GM21737 (cell line): ENCODE results near the gene TMEM150B.

Experiments used
- ATAC-seq: cut with Tn5 transposase; IDR thresholded peaks from one replicate; pipeline ENCODE4 v1.9.1; 2021; ENCODE audit warnings: mild to moderate bottlenecking, moderate library complexity; ENCODE audit not compliant: unreplicated experiment

Gene TMEM150B

DNA sequence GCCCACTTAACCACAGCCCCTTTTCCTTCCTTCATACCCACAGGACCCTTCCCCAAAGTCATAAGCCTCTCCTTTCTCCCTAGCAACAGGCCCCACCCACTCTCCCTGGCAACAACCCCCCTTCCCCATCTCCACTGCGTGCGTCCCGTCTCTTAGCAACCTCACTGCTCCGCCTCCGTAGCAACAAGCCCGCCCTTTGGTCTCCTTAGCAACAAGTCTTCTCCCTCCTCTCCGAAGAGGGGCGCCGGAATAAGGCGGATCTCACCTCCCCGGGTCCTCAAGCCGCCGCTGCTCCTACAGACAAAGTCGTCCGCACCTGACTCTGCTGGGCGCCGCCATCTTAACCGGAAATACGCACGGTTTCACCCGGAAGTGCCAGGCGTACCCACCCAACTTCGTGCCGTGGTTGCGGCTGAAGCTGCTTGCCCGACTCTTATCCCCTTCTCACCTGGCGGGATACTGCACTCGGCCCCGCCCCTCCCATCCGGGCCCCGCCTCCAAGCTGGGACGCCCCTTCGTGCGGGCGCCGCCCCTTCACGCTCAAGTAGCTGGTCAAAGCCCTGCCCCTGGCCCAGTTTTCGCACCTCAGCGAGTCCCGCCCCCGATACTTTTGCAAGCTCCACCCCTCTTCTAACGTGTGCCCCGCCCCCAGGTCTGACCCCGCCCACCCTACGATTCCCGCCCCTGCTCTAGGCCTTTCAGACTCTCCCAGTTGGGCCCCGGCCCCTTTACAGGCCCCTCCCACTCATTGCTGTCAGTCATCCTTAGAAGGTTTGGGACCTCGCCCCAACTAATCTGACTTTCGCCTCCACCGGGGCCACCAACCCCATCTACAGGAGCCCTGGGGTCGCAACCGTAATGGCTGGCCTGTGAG lies 45.1 kb downstream of the TMEM150B start, which contains the start of gene HSPBP1:
Gene HSPBP1 (minus strand): TSS at position 341 of the 874 bp plus-strand sequence. CDS start 502 bp downstream, outside the sequence.
- peak; percentile 66 for ATAC-seq

DNA sequence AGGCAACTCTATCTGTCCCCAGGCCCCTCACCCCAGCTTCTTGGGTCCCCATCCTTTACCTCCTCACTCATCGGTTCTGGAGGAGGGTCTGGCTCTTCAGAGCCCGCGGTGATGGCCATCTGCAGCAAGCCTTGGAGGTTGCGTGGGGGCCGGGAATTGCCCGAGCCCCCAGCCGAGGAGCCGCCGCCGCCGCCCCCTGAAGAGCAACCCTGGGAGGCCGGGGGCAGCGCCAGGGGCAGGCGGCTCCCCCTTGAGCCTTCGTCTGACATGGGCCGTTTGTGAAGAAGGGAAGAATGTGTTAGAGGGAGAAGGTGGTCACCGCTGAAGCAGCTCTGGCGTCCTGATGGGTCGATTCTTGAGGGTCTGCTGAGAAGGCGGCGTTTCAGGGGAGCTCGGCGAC lies 45.8 kb downstream of the TMEM150B start:
- ATAC-seq, result no peak

DNA sequence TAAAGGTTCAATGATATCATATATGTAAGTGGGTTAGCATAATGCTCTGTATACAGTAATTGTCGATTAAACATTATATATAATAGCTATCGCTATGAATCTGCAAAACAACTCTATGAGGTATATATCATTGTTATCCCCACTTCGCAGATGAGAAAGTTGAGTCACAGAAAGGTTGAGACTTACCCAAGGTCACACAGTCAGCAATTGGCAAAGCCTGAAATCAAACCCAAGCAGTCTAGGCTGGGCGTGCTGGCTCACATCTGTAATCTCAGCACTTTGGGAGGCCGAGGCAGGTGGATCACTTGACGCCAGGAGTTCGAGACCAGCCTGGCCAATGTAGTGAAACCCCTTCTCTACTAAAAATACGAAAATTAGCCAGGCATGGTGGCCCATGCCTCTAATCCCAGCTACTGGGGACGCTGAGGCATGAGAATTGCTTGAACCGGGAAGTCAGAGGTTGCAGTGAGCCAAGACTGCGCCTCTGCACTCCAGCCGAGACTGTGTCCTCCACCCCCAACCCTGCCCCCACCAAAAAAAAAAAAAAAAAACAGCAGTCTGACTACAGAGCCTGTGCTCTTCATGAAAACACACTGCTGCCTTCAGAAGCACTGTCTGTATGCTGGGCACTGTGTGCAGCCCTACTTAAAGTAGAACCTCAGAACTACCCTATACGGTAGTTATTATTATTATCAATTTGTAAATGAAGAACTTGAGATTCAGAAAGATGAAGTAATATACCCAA lies 46.6 kb downstream of the TMEM150B start:
- ATAC-seq, result no peak

DNA sequence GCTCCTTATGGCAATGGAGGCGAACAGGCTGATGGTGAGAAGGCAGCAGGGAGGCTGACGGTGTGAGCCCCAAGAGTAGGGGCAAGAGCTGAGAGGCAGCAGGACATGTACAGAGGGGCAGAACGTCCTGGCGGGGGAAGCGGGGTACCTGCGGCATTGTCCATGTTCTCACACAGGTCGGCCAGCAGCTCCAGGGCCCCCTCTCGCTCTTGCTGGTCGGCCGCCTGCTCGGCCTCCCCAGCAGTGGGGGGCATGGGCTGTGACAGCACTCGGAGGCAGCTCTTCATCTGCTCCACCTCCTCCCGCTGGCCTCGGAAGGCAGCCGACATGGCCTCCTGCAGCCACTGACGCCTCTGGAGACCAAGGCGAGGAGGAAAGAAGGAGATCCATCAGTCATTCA lies 47.6 kb downstream of the TMEM150B start:
- no peak for ATAC-seq

DNA sequence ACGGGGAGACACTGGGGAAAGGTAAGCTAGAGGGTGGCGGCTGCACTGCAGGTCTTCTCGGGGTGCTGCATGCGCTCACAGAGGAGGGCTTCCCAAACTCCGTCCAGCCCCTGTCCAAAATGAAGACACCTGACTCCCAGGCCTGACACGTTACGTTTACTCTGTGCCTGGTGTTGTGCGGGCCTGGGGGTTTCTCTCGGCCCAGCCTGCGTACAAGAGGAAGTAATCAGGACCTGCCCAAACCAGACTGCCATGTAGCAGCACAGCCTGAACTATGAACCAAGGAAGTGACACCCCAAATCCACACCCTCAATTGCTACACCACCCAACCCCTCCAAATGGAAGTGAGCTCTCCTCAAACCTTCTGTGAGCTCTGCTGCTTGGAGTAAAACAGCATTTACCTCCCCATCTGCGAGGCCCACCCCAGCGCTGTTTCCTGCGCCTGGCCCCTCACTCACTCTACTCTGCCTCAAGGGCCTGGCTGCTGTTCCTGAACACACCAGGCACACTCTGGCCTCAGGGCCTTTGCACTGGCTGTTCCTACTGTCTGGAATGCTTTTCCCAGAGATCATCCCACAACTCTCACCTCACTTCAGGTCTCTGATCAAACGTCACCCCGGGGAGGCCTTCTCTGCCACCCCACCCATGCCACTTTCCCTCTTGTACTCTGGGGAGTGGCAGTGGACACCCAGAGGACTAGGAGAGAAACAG lies 48.3 kb downstream of the TMEM150B start:
- ATAC-seq, result no peak

DNA sequence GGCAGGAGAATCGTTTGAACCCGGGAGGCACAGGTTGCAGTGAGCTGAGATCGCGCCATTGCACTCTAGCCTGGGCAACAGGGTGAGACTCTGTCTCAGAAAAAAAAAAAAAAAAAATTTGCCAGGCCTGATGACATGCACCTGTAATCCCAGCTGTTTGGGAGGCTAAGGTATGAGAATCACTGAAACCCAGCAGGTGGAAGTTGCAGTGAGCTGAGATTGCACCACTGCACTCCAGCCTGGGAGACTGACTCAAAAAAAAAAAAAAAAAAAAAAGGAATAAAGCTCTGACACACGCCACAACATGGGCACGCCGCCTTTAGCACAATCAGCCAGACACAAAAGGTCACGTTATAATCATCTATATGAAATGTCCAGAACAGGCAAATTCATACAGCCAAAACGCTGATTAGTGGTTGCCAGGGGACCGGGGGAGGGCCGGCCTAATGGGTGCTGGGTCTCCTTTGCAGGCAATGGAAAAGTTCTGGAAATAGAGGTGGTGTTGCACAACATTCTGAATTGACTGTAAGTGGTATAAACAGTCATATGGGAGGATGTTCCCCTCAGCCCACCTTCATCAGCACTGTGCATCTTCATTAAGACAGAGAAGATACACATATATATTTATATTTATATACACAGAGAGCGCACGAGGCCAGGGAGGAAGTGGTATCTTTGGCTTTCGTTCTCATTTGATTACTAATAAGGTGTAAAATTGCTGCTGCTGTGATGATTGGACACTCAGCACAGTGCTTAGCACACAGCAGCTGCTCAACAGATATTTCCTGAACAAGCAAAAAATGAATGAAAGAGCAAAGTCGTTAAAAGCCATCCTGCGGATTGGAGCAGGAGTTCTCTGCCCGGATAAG lies 49.1 kb downstream of the TMEM150B start:
- ATAC-seq, result no peak

DNA sequence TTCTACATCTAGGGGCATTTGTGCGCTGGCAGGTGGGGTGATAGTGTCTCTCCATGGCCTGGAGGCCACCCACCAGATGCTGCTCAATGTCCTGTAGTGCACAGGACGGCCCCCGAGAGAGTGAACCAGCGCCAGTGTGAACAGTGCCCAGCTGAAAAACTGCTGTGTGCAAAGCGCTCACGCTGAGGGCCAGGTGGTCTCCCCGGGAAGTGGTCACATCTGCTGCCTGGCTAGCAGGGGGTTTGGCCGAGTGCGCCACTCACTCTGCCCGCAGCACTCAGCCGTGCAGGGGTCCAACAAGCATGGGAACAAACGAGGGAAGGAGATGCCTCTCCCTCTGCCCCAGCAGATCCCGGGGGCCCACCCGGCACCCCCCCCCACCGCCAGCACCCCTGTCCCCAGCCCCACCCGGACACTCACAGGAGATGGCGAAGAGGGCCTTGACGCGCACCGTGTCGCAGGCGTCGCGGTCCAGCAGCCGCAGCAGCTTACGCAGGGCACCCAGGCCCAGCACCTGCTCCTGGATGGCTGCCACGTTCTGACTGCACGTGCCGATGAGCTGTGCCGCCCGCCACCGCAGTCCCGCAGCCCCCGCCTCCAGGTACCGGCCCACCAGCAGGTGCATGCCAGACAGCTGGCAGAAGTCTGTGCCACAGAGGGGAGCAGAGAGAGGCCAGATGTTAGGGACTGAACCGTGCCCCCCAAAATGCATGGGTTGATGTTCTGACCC lies 51.0 kb downstream of the TMEM150B start:
- no peak for ATAC-seq

DNA sequence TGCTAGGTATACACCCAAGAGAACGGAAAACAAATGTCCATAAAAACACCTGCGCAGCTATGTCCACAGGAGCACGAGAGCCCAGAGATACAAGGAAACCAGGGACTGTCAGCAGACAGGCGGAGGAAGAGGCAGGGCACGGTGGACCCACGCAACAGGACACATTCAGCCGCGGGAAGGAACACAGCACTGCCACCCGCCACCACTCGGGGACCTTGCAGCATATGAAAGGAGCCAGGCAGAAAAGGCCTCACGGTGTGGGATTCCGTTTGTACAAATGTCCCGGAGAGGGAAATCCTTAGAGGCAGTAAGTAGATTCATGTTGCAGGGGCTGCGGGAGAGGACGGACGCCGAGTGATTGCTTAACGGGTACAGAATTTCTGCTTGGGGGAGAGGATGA lies 53.0 kb downstream of the TMEM150B start:
- ATAC-seq, result no peak

DNA sequence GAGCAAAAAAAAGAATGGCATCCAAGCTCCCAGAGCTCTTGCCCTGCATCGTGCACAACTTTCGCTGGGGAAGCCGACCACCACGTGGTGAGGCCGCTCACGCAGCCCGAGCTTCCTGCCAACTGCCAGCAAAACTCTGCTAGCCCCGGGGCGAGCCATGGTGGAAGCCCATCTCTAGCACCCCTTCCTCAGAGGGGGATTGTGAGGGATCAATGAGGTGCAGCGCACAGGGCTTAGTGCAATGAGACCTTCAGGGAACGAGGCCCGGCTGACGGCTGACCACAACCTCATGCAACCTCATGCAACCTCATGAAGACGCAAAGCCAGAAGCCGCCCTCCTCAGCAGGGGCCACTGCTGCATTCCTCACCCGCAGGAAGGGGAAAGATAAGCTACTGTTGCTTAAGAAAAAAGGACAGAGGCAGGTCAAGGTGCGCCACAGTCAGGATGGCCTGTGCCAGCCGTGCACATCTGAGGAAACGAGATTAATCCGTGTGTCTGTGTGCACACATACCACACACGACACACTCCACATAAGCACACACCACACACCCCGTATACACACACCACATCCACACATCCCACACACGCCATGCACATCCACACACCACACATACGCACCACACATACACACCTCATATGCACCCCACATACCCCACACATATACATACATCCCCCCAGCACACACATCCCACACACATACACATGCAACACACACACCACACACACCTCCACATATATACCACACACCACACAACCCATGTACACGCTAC lies 54.8 kb downstream of the TMEM150B start:
- no peak for ATAC-seq

DNA sequence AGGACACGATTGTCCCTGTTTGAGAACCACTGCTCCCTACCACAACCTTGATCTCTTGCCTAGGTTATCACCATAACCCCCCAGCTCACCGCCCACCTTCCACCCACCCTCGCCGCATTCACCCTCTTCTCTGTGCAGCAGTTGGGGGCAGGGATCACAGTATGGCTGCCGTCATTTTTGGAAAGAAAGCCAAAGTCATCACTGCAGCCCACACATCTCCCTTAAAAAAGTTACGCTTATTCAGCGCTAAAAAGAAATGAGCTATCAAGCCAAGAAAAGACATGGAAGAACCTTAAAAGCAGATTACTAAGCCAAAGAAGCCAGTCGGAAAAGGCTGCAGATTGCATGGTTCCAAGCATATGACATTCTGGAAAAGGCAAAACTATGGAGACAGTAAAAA lies 55.8 kb downstream of the TMEM150B start:
- ATAC-seq, result no peak

DNA sequence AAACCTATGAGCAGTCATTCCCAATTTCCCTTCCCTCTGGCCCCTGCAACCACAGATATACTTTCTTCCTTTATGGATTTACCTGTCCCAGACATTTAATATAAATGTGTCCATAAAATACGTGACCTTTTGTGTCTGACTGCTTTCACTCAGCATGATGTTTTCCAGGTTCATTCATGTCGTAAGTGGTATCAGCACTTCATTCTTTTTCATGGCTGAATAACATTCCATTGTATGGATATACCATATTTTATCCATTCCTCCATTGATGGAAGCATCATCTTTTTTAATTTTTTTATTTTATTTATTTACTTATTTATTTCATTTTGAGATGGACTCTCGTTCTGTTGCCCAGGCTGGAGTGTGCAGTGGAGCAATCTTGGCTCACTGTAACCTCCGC lies 58.3 kb downstream of the TMEM150B start:
- no peak for ATAC-seq

DNA sequence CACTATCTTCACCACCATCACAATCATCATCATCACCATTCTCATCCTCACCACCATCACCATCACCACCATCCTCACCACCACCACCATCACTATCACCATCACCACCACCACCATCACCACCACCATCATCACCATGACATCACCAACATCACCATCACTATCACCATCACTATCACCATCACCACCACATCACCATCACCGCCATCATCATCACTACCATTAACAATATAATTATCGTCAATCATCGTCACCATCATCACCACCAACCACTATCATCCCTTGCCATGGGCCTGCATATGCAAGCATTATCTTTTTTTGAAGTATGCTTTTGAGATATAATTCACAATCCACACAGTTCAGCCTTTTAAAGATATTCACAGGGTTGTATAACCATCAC lies 58.7 kb downstream of the TMEM150B start:
- ATAC-seq, result no peak

DNA sequence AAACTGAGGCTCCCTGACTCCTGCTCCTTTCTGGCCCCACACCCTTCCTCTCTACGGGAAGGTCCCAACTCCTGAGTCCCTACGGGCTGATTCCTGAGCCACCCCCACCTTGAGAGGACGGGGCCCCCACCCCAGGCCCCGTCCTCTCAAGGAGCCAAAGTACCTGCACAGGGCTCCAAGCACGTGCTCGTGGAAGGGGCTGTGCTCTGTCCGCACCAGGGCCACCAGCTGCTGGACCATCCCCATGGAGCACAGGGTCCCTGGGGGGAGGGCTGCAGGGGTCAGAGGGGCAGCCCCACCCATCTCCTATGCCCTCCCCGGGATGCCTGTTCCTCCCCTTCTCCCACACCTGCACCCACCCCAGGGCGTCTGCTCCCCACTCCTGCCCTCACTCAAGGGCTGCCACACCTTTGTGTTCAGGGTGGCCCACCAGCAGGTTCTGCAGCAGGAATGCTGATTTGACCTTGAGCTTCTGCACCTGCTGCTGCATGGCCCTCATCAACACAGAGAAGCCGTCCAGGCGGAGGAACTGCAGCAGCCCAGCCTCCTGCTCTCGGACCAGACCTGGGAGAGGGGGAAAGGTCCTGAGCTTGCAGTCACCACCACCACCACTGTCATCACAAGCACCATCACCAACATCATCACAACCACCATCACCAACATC lies 59.3 kb downstream of the TMEM150B start:
- no peak for ATAC-seq

DNA sequence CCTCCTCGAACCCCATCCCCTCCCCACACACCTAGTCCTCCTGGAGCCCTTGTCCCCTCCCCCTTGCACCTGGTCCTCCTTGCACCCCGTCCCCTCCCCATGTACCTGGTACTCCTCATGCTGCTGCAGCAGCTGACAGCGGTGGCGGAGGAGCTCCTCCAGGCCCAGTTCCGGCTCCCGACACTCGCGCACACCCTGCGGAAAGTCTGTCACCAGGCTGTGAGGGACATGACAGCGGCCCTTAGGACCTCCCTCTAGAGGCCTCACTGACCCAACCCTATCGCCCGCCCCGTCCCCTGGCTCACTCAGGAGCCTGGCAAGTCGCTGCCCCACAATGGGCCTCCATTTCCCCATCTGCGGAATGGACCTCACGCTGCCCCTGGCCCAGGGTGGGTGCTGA lies 60.0 kb downstream of the TMEM150B start:
- no peak for ATAC-seq

DNA sequence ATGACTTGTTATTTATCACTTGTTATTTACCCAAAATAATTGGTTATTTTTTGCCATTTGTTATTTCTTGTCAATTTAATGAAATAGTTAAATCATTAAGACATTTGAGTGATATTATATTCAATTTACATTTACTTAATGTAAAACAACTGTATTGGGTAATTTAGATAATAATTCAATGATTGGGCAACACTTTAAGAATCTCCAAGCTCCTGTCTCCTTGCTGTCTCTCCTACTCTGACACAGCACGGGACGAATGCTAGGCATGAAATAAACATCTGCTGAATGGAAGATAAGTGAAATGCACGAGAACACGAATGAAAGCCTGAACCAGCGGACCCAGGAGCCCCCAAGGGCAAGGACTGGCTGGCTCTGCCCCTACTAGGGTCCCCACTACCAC lies 60.6 kb downstream of the TMEM150B start:
- ATAC-seq, result no peak
